ENCODE results near the gene RPRML.

Gene RPRML

DNA sequence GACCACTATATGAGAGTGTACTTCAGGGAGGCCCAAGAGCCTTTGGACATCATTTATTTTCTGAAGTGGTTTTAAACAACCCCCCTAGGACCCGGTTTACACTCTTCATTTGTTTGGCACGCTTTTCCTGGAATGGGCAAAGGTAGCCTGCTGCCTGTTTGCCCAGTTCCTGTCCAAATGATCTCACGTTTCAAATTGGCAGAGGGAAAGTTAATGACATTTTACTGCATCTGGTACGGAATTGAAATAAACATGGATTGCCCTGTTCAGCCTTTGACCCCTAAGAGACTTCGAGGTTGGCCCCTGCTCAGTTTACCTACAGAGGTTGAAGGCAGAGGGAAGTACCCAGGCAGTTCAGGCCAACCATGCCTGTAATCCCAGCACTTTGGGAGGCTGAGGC, 5.8 kb upstream of the RPRML start:
- no peak overlapping the region for H3K27ac Mint-ChIP-seq
- H3K27me3 Mint-ChIP-seq (ENCODE audit: low read depth), result peaks cover 16% of the 10 kb centered on the region
- H3K4me3 Mint-ChIP-seq, result no peak overlapping the region
- no peaks in the 10 kb centered on the region for H3K36me3 Mint-ChIP-seq (ENCODE audit: low read depth)
- H3K4me1 Mint-ChIP-seq (ENCODE audit: low read depth), result peaks cover 2% of the 10 kb centered on the region
- no peaks in the 10 kb centered on the region for H3K9me3 Mint-ChIP-seq
- no peak for DNase-seq (ENCODE audit: low spot score)

DNA sequence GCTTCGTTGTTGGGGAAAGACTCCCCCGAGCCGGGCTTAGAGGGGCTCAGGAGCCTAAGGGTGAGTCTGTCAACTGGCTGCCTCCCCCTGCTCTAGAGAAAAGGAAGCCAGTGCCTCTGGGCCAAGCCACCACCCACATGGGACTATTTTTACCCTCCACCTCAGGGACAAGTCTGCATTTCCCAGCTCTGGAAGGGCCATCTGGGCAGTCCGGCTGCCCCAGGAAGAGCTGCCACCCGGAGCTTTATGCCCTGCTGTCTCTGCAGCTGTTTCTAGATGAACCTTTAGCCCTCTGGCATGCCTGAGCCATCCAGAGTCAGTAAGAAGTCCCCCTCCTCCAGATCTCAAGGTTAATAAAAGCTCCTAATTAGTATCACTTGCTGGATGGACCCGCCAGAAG, 5.3 kb upstream of the RPRML start:
- H3K27ac Mint-ChIP-seq, result no peak overlapping the region
- H3K4me1 Mint-ChIP-seq (ENCODE audit: low read depth), result peaks cover 2% of the 10 kb centered on the region
- H3K9me3 Mint-ChIP-seq, result no peaks in the 10 kb centered on the region
- no peaks in the 10 kb centered on the region for H3K36me3 Mint-ChIP-seq (ENCODE audit: low read depth)
- no peak overlapping the region for H3K4me3 Mint-ChIP-seq
- no peak for DNase-seq (ENCODE audit: low spot score)
- H3K27me3 Mint-ChIP-seq (ENCODE audit: low read depth), result peaks cover 19% of the 10 kb centered on the region

DNA sequence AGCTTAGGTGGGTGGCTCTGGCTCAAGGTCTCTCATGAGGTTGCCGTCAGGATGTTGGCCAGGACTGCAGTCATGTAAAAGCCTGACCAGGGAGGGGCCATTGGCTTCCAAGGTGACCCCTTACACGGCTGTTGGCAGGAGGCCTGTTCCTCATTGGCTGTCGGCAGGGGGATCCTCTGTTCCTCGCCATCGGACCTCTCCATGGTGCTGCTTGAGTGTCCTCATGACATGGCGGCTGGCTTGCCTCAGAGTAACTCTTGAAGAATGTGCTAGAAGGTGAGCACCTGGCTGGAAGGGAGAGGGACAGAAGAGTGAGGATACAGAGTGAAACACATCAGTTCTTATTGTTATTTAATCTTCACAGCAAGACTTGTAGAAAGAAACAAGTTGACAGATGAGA, 4.7 kb upstream of the RPRML start:
- H3K9me3 Mint-ChIP-seq, result no peaks in the 10 kb centered on the region
- H3K4me3 Mint-ChIP-seq, result no peak overlapping the region
- no peak for DNase-seq (ENCODE audit: low spot score)
- H3K36me3 Mint-ChIP-seq (ENCODE audit: low read depth), result no peaks in the 10 kb centered on the region
- H3K27me3 Mint-ChIP-seq (ENCODE audit: low read depth), result peaks cover 18% of the 10 kb centered on the region
- H3K4me1 Mint-ChIP-seq (ENCODE audit: low read depth), result peaks cover 2% of the 10 kb centered on the region
- no peak overlapping the region for H3K27ac Mint-ChIP-seq

DNA sequence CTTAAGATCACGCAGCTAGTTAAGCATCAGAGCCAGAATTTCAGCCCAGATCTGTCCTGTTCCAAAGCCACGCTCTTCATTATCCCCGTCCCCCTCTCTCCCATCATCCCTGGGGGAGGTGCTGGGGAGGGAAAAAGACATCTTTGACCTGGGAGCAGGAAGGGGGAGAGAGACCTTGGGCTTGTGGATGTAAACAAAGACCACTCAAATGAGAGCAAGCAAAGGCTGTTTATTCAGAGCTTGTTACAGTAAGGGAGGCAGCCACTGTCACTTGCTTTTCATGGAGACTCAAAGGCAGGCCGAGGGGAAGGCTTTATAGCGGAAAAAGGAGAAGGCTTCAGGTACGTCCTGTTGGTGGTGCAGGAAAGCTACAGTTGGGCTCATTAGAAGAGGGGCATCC, 3.5 kb upstream of the RPRML start:
- no peak overlapping the region for H3K4me3 Mint-ChIP-seq
- no peaks in the 10 kb centered on the region for H3K9me3 Mint-ChIP-seq
- peaks cover 5% of the 10 kb centered on the region for H3K4me1 Mint-ChIP-seq (ENCODE audit: low read depth)
- no peak for DNase-seq (ENCODE audit: low spot score)
- H3K27me3 Mint-ChIP-seq (ENCODE audit: low read depth), result peaks cover 25% of the 10 kb centered on the region
- no peak overlapping the region for H3K27ac Mint-ChIP-seq
- no peaks in the 10 kb centered on the region for H3K36me3 Mint-ChIP-seq (ENCODE audit: low read depth)

DNA sequence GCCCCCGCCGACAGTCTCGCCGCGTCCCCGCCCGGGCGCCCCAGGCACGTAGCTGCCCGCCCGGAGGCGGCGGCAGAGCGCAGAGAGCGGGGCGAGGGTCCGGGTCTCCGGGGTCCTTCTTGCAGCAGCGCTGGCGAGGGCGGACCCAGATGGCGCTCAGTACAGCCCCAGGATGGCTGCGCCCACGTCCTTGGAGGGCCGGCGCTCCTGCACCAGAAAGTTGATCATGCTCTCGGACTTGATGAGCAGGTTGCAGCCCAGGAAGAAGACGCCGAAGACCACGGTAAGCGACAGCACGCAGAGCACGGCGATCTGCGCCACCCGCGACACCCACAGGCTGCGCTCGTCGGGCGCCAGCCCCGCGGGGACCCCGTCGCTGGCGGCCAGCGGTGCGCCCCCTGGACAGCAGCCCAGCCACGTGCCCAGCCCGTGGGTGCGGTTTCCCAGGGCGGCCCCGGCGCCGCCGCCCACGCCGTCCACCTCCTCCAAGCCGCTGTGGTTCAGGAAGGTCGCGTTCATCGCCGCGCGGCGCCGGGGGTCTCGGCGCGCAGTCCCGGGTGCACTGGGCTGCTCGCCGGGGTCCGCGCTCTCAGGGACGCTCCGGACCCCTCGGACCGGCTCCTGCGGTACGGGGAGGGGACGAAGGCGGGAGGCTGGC, 435 bp downstream of the RPRML start:
- no peaks in the 10 kb centered on the region for H3K9me3 Mint-ChIP-seq
- H3K4me3 Mint-ChIP-seq, result peak overlapping the region; percentile 54
- peaks cover 5% of the 10 kb centered on the region for H3K4me1 Mint-ChIP-seq (ENCODE audit: low read depth)
- H3K36me3 Mint-ChIP-seq (ENCODE audit: low read depth), result no peaks in the 10 kb centered on the region
- H3K27ac Mint-ChIP-seq, result no peak overlapping the region
- H3K27me3 Mint-ChIP-seq (ENCODE audit: low read depth), result peaks cover 41% of the 10 kb centered on the region
- no peak for DNase-seq (ENCODE audit: low spot score)

DNA sequence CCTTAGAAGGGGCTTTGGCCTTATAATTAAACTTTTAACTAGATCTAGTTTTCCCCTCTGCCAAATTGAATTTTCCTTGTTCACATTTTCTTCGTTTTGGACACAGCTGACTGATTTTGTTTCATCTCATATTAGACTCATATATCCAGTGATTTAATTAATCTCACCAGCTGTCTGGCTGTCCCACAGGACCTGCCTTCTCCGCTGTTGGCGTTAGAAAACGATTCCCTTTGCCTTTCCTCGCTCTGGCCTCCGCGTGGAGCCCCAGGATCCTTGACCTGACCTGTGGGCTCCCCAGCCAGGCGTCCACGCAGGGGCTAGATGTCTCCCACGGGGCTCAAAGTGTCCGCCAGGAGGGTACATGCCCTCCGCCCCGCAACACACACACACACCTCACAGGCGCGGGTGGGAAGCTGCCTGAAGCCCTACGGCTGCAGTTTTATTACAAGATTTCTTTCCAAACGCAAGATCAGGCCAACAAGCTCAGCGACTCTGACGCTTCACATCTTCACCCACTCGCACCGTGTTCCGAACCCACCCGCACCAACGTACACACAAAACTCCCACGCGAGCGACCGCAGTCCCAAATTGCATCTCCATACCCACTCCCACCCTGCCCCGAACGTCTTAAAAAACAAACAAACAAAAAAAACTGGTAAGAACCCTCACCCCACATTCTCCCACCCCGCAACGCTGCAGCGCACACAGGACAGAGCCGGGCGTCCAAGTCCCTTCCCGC, 1.1 kb downstream of the RPRML start:
- no peaks in the 10 kb centered on the region for H3K9me3 Mint-ChIP-seq
- H3K36me3 Mint-ChIP-seq (ENCODE audit: low read depth), result no peaks in the 10 kb centered on the region
- peaks cover 5% of the 10 kb centered on the region for H3K4me1 Mint-ChIP-seq (ENCODE audit: low read depth)
- peaks cover 41% of the 10 kb centered on the region for H3K27me3 Mint-ChIP-seq (ENCODE audit: low read depth)
- DNase-seq (ENCODE audit: low spot score), result no peak
- peak overlapping the region; percentile 85 for H3K4me3 Mint-ChIP-seq
- H3K27ac Mint-ChIP-seq, result no peak overlapping the region

DNA sequence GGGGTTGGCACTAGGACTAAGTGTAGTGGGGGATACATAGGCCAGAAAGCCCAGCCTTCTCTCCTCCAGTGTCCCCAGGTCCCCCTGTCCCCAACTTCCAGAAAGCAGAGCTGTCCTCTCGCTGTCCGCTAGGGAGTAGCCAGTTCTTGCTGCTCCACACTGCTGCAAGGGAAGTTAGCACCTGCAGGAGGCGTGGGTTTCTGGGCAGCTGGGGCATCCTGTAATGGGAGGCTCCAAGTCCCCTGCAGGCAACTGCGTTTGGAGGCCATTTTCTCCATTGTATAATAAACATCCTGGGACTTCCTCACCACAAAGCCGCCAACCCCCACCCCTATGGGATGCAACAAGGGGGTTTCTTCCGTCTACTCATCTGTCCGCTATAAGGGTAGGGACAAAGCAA, 1.7 kb downstream of the RPRML start:
- Mint-ChIP-seq H3K4me3 (no peak overlapping the region), H3K27me3 (ENCODE audit: low read depth) (peaks cover 41% of the 10 kb centered on the region), H3K4me1 (ENCODE audit: low read depth) (peaks cover 5% of the 10 kb centered on the region), H3K36me3 (ENCODE audit: low read depth) (no peaks in the 10 kb centered on the region), H3K27ac (no peak overlapping the region), H3K9me3 (no peaks in the 10 kb centered on the region)
- DNase-seq (ENCODE audit: low spot score), result no peak

DNA sequence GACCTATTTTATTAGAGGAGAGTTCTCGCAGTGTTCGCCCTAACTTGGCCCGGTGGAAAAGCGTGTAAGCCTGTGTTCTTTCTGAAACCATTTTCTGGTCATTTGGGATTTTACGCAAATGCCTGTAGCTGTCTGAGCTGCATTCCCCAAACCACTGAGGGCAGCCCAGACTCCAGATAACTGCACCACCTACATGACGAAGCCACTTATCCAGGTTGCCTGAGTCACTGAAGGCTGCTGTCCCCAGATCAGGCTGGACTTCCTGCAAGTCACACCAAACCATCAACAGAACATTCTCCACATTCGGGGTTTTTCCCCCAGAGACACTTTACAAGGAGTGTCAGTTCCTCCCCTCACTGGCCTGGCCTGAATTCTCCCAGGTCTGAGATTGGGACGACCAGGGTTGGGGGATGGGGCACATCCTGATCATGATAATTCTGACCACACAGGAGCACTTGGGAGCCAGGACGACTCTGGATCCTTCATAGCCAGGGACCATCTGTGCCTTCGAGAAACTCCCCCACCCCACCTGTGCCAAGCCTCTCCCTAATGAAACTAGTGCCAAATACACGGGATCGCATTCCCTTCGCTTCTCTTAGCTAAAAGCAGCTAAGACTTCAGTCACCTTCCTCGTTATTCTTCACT, 2.3 kb downstream of the RPRML start:
- no peak for DNase-seq (ENCODE audit: low spot score)
- Mint-ChIP-seq H3K27me3 (ENCODE audit: low read depth) (peaks cover 41% of the 10 kb centered on the region), H3K4me3 (no peak overlapping the region), H3K9me3 (no peaks in the 10 kb centered on the region), H3K4me1 (ENCODE audit: low read depth) (peaks cover 5% of the 10 kb centered on the region), H3K27ac (no peak overlapping the region), H3K36me3 (ENCODE audit: low read depth) (no peaks in the 10 kb centered on the region)

DNA sequence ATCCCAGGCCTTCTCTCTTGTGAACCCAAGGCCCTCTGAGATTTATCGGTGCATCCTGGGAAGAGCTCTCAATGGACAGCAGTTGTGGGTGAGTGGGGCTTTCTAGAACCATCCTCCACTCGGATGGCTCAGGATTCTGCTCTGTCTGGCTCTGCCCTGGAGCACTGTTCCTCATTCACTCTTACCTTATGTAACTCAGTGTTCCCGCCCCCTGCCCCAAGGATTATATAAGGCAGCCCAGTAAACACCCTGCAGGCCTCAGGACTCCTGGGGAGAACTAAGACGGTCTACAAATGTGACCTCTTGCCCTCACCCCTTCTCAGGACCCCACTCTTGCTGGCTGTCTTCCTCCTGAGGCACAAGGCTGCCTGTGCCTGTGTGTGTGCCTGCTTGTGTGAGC, 3.8 kb downstream of the RPRML start:
- no peaks in the 10 kb centered on the region for H3K36me3 Mint-ChIP-seq (ENCODE audit: low read depth)
- no peak for DNase-seq (ENCODE audit: low spot score)
- no peak overlapping the region for H3K27ac Mint-ChIP-seq
- H3K4me3 Mint-ChIP-seq, result no peak overlapping the region
- peaks cover 32% of the 10 kb centered on the region for H3K27me3 Mint-ChIP-seq (ENCODE audit: low read depth)
- peaks cover 5% of the 10 kb centered on the region for H3K4me1 Mint-ChIP-seq (ENCODE audit: low read depth)
- H3K9me3 Mint-ChIP-seq, result no peaks in the 10 kb centered on the region

DNA sequence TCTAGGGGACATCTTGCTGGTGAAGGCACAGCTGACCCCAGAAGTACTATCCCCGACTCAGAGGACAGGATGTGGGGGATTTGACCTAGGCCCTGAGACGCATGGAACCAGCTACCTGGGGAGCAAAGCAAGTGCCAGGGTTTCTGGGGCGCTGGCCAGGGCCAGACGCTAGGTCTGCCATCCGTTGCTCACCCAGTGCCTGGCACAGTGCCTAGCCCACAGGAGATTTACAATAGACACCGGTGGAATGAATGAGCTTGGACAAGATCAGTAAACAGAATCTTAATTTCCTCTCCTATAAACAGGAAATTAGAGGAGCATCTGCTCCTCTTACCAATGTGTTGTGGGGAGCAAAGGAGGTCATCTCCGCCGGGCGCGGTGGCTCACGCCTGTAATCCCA, 5.0 kb downstream of the RPRML start:
- Mint-ChIP-seq H3K9me3 (no peaks in the 10 kb centered on the region), H3K27me3 (ENCODE audit: low read depth) (peaks cover 23% of the 10 kb centered on the region), H3K4me3 (no peak overlapping the region), H3K4me1 (ENCODE audit: low read depth) (peaks cover 3% of the 10 kb centered on the region), H3K36me3 (ENCODE audit: low read depth) (no peaks in the 10 kb centered on the region), H3K27ac (no peak overlapping the region)
- DNase-seq (ENCODE audit: low spot score), result no peak

DNA sequence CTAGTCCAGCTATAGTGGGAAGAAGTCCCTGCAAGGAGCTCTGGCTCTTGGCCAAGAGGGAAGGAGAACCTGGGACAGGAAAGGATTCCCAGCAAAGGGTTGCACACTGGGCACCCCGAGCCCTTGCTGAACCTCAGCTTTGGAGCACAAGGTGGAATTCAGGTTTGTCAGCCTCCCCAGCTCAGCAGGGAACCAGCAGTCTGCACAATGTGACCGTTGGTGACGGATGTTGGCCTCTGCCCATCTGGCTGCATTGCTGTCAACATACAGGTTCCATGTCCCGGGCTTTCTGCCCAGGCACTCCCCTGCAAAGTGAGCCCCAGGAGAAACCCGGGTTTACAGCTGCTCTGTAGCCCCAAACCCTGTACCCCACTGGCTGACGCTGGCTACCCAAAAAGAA, 6.7 kb downstream of the RPRML start:
- Mint-ChIP-seq H3K4me1 (ENCODE audit: low read depth) (no peaks in the 10 kb centered on the region), H3K27ac (no peak overlapping the region), H3K4me3 (no peak overlapping the region), H3K9me3 (no peaks in the 10 kb centered on the region), H3K36me3 (ENCODE audit: low read depth) (no peaks in the 10 kb centered on the region), H3K27me3 (ENCODE audit: low read depth) (peaks cover 14% of the 10 kb centered on the region)
- no peak for DNase-seq (ENCODE audit: low spot score)

DNA sequence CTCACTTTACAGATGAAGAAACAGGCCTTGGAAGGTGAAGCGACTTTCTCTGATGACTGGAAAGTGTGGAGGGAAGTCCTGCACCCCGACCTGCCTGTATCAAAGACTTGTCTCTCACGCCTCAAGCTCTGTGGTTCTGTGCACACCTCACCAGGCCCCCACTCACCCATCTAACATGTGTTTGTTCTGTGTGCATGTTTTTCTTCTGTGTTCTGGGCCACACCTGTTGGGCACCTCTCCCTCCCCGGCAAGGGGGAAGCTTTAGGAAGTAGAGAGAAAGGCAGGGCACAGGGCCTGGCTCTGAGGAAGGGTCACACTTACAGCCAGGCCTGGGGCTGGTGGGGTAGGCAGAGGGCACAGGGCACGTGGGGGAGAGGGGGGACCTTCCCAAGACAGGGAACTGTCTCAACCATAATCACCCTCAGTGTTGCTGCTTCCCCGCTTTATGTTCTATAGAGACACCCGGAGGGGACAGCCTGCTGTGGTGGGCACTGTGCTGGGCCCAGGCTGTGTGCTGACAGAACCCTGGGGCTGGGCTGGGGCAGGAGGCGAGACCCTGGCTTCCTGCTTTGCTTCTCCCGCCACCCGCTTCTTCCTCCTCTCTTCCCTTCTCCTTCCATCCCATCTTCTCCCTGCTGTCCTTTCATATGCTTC, 7.3 kb downstream of the RPRML start:
- Mint-ChIP-seq H3K27ac (no peak overlapping the region), H3K36me3 (ENCODE audit: low read depth) (no peaks in the 10 kb centered on the region), H3K4me3 (no peak overlapping the region), H3K9me3 (no peaks in the 10 kb centered on the region), H3K27me3 (ENCODE audit: low read depth) (peaks cover 8% of the 10 kb centered on the region), H3K4me1 (ENCODE audit: low read depth) (no peaks in the 10 kb centered on the region)
- DNase-seq (ENCODE audit: low spot score), result no peak

DNA sequence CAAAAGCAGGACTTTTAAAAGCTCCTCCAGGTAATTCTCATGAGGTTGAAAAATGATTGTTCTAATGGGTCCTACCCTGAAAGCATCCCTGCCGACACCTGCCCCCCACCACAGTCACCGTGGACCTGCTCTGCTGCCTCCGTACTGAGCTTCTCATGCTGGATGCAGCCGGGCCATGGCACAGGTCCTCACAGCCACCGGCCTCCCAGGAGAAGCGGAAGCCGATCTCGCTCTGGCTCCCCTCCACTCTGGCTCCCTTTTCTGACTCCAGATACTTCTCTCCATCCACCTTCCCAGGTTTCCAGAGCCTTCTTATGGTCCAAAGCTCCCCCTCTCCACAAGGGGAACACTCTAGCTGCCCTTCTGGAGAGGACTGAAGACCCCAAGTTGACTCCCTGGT, 10.2 kb downstream of the RPRML start:
- Mint-ChIP-seq H3K4me3 (no peak overlapping the region), H3K4me1 (ENCODE audit: low read depth) (no peaks in the 10 kb centered on the region), H3K36me3 (ENCODE audit: low read depth) (no peaks in the 10 kb centered on the region), H3K9me3 (no peaks in the 10 kb centered on the region), H3K27ac (no peak overlapping the region), H3K27me3 (ENCODE audit: low read depth) (no peaks in the 10 kb centered on the region)
- no peak for DNase-seq (ENCODE audit: low spot score)

DNA sequence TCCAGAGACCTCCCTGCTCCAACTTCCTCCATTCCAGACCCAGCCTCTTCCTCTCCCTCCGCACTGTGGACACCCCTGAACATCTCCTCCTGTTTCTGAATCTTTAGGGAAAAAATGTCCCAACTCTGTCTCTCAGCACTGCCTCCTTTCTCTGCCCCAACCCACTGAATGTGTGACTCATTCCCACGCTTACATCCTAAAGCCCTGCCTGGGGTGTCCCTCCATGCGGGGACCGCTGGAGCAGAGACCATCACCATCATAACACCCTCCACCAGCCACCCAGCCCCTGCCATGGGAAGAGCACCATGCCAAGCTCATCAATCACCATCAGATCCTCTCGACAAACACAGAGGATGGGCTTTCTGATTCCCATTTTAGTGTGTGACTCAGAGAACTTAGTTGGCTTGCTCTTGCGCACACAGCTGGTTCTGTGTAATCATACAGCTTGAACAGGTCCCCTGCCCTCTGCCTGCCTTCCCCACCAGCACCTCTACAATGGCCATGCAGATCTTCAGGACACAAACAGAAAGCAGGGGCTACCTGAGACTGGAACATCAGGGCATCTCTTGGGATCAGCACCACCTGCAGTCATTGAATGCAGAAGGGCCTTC, 10.7 kb downstream of the RPRML start:
- no peaks in the 10 kb centered on the region for H3K27me3 Mint-ChIP-seq (ENCODE audit: low read depth)

More for the DNA sequence above, 10.7 kb downstream of the RPRML start:
- H3K4me1 Mint-ChIP-seq (ENCODE audit: low read depth), result no peaks in the 10 kb centered on the region
- no peaks in the 10 kb centered on the region for H3K9me3 Mint-ChIP-seq
- no peaks in the 10 kb centered on the region for H3K36me3 Mint-ChIP-seq (ENCODE audit: low read depth)
- DNase-seq (ENCODE audit: low spot score), result no peak
- no peak overlapping the region for H3K27ac Mint-ChIP-seq
- no peak overlapping the region for H3K4me3 Mint-ChIP-seq

All from T-helper 2 cell treated with Interferon-gamma antibody and Interleukin-4, amounts not matched to agents 5 μg/mL and 100 μg/mL, for 36 hours (primary cell).